Stimulated activated naive CD8-positive, alpha-beta T cell treated with anti-CD3 and anti-CD28 coated beads, Interleukin-15, amount 100 ng/mL, for 72 hours (primary cell): ENCODE measurements around the gene CELF4.

ENCODE experiments used
- ATAC-seq: fragments of 150-1000 bp; cut with Tn5 transposase; 2 replicates; pipeline ENCODE4 v1.10.0; 2021; ENCODE audit warnings: mild to moderate bottlenecking, moderate library complexity
- DNase-seq, 2 donors: peaks; one replicate each; pipeline ENCODE4 v3.0.0; 2021 to 2022
- H3K27ac Mint-ChIP-seq, 2 donors: one replicate each; pipeline ENCODE4 v1.8.0; 2022; ENCODE audit warnings: mild to moderate bottlenecking in 2 of 2, mixed read lengths in 2 of 2, moderate library complexity in 2 of 2
- H3K27me3 Mint-ChIP-seq: one replicate; pipeline ENCODE4 v1.8.0; 2022; ENCODE audit warnings: mixed read lengths
- H3K4me1 Mint-ChIP-seq: one replicate; pipeline ENCODE4 v1.8.0; 2022; ENCODE audit warnings: mild to moderate bottlenecking, mixed read lengths
- H3K4me3 Mint-ChIP-seq, 2 donors: one replicate each; pipeline ENCODE4 v1.8.0; 2022; ENCODE audit warnings: mild to moderate bottlenecking in 2 of 2, mixed read lengths in 2 of 2, moderate library complexity in 1 of 2
- H3K9me3 Mint-ChIP-seq, 2 donors: one replicate each; pipeline ENCODE4 v1.8.0; 2022; ENCODE audit warnings: mixed read lengths in 2 of 2

Gene CELF4

DNA sequence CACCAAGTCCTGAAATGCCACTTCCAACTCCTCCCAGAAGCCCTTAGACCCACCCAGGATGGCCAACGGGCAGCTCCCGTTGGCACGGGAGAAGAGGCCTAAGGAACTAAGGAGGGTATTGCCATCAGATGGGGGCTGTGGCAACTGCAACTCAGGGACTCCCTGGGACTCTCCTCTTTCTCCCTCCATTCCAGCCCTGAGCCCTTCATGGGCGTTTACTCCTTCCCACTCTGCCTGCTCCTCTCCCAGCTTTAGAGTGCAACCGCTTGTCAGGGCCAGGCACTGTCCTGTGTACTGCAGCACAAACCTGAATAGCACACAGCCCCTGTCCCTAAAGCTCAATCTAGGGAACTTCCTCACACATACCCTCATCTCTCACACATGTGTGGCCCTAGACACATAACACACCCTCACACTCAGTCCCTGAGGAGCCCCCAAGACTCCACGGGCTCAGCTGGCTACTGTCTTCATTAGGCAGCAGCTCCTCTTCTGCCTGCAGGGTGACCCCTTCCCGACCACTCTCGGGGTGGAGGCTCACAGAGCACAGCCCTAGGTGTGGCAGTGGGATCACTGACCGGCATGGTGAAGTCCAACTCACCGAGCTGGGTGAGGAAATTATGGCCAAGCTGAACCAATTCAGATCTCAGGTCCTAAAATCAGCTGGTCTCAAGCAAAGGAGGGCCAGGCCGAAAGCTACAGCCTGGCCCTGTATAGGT, 316.3 kb downstream of the CELF4 start:
- DNase-seq (no peak), ATAC-seq (no peak)
- Mint-ChIP-seq H3K27ac (peak overlapping the region in 1 of 2 donors; percentile 74), H3K4me3 (no peak overlapping the region), H3K27me3 (peaks cover 66% of the 10 kb centered on the region), H3K4me1 (peaks cover 6% of the 10 kb centered on the region), H3K9me3 (peaks cover 10 to 15% of the 10 kb centered on the region in 2 donors)

DNA sequence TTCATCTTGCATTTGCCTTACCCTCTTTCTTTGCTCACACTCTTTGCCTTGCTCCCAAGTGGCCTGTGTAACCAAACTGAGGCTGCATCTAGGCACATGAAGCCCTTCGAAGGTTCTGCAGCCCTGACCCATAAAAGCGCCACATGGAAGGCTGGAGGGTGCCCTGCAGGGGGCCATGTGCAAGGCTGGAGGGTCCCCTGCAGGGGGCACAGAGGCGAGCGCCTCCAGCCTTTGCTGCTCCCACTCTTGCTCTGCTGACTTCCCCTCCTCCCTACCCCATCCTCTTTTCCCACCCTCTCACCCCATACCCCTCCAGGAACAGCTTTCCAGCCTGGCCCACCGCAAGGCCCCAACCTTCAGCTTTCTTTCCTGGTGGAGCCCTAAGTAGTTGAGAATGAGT, 317.3 kb downstream of the CELF4 start:
- H3K4me3 Mint-ChIP-seq, result no peak overlapping the region
- peaks cover 69% of the 10 kb centered on the region for H3K27me3 Mint-ChIP-seq
- peaks cover 10 to 15% of the 10 kb centered on the region in 2 donors for H3K9me3 Mint-ChIP-seq
- DNase-seq (no peak), ATAC-seq (peak; percentile 17)
- peaks cover 12% of the 10 kb centered on the region for H3K4me1 Mint-ChIP-seq
- no peak overlapping the region for H3K27ac Mint-ChIP-seq

DNA sequence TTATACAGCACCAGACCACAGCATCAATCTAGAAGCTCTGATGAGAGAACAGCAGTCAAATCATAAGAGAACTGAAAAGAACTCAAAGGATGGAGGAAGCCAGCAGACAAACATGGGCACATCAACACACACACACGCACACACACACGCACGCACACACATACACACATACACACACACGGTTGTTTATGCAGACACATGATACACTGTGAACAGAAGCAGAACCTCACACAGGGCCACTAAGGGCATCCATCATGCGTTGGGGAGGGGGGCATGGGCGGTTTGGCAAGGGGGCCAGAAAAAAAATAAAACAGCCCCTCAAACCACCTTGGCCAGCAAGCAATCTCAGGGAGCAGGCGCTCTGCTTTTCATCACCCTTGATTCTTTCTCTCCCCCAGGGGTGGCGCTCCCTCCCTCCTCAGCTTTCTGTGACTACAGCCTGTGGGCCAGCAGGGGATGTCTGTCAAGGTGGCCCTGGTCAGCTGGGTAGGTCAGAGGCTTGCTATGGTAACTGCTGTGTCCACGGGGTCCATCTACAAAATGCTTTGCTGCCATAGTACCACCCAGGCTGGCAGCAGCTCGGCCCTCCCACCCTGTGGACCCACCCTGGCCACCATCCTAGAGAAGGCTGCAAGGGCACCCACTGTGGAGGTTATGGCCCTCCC, 318.0 kb downstream of the CELF4 start:
- H3K9me3 Mint-ChIP-seq, result peaks cover 10 to 15% of the 10 kb centered on the region in 2 donors
- DNase-seq (no peak), ATAC-seq (no peak)
- H3K27me3 Mint-ChIP-seq, result peaks cover 69% of the 10 kb centered on the region
- no peak overlapping the region for H3K4me3 Mint-ChIP-seq
- no peak overlapping the region for H3K27ac Mint-ChIP-seq
- H3K4me1 Mint-ChIP-seq, result peaks cover 7% of the 10 kb centered on the region

DNA sequence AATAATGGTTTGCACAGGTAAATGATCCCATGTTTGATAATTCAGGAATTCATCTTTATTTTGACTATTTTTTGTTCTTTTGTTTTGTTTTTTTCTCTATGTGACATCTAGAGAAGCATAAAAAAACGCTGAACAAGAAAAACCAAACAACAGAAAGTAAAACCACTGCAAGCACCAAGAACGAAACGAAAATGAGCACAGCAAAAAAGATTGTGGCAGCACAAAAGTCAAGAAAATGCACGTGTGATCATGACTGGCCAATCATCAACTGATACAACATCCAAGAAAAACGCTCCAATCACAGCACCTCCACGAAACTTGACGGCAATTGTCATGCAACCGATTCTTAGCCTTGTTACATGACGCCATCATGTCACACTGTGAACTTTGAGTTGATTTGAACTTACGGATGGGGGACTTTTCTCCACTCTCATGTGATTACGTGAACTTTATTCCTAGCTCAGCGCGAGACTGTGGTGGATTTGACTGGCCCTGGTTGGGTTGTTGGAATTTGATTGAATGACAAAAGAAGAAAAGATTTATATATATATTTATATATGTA, 318.7 kb downstream of the CELF4 start:
- Mint-ChIP-seq H3K27me3 (peaks cover 69% of the 10 kb centered on the region), H3K4me3 (no peak overlapping the region), H3K4me1 (peaks cover 6% of the 10 kb centered on the region), H3K27ac (no peak overlapping the region), H3K9me3 (peaks cover 10 to 15% of the 10 kb centered on the region in 2 donors)
- DNase-seq (no peak), ATAC-seq (no peak)

DNA sequence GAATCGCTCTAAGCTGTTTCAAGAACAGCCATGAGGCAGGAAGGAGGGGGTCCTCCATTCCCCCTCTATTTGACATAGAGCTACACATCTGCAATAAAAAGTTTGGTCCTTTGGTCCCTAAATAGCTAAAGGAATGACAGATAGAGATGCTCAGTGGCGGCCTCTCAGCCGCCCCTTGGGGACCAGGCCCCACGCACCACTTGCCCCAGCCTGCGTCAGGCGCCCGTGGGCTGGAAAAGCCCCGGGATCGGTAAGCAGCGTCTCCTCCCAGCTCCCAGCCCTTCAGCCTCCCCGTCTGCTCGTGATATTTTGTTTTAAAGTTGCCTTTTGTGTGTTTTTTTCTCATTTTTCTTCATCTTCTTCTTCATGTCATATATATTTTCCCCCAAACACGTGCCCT, 321.0 kb downstream of the CELF4 start:
- Mint-ChIP-seq H3K27me3 (peaks cover 60% of the 10 kb centered on the region), H3K4me1 (peaks cover 6% of the 10 kb centered on the region), H3K27ac (no peak overlapping the region), H3K4me3 (no peak overlapping the region), H3K9me3 (peaks cover 10 to 14% of the 10 kb centered on the region in 2 donors)
- ATAC-seq (no peak), DNase-seq (no peak)

DNA sequence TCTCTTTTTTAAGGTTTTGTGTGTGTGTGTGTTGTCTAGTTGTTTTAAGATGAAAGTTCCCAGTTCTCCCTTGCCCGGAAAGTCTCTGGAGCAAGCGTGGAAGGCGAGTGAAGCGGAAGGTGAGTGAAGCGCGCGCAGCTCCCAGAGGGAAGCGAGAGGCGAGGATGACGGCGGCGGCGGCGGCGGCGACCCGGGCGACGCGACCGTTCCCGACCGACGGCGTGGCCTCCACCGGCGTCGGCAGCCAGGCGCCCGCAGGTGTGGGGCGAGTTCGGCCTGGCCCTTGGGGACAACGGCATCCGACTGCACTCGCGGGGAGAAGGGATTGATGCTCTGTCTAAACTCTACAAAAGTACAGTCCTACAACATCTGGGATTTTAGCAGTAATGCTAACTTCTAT, 321.9 kb downstream of the CELF4 start:
- ATAC-seq (no peak), DNase-seq (no peak)
- H3K4me3 Mint-ChIP-seq, result peak overlapping the region in 1 of 2 donors; percentile 30
- H3K27ac Mint-ChIP-seq, result no peak overlapping the region
- H3K4me1 Mint-ChIP-seq, result peaks cover 6% of the 10 kb centered on the region
- H3K9me3 Mint-ChIP-seq, result peaks cover 7 to 10% of the 10 kb centered on the region in 2 donors
- H3K27me3 Mint-ChIP-seq, result peaks cover 51% of the 10 kb centered on the region

DNA sequence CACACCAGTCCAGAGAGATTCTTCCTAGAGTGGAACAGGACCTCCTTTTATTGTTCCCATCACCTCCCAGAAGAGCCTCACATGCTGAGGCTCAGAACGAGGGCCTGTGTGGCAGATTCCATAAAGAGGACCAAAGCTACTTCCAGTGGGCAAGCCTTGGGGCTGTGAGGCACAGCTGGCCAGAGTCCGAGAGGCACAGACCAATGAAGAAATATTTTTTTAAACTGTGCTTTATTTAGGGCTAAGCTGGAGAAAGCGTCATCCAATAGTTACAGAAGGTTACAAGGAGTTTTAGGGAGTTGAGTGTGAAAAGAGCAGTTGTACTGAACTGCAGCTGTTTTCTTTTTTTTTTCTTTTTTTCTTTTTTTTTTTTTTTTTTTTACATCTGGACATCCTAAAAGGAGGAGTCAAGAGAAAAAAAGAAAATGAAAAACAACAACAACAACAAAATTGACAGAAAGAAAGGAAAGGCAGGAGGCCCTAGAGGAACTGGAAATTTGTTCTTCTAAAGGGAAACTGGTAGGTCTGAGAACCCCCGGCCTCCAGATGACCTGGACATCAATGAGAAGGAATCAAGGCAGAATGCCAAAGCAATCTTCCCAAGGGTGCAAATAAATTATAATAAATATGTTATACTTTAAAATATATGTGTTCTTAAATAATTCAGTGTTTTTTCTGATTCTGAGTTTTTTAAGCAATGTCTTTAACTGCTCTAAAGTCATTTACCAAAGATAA, 322.6 kb downstream of the CELF4 start:
- ATAC-seq, result no peak
- Mint-ChIP-seq H3K9me3 (peaks cover 7 to 10% of the 10 kb centered on the region in 2 donors), H3K4me3 (no peak overlapping the region), H3K27ac (no peak overlapping the region), H3K27me3 (peaks cover 50% of the 10 kb centered on the region), H3K4me1 (peaks cover 6% of the 10 kb centered on the region)
- DNase-seq, result no peak

DNA sequence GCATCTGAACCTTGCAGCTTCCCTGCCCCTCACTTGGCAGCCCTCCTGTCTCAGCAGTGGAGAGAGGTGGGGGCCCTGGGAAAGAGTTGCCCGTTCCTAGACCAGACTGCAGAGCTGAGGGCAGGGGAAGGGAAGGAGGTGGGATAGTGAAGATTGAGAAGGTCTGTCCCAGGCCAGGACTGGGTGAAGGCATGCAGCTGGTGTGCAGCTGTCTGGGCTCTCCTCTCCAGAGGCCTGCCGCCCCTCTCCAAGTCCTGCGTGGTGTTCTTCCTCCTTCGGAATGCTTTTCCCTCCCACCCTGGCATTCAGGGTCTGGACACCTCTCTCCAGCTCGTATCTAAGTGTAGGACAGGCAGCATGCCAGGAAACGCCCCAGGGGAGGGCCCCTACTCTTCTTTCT, 323.5 kb downstream of the CELF4 start:
- peaks cover 50% of the 10 kb centered on the region for H3K27me3 Mint-ChIP-seq

DNA sequence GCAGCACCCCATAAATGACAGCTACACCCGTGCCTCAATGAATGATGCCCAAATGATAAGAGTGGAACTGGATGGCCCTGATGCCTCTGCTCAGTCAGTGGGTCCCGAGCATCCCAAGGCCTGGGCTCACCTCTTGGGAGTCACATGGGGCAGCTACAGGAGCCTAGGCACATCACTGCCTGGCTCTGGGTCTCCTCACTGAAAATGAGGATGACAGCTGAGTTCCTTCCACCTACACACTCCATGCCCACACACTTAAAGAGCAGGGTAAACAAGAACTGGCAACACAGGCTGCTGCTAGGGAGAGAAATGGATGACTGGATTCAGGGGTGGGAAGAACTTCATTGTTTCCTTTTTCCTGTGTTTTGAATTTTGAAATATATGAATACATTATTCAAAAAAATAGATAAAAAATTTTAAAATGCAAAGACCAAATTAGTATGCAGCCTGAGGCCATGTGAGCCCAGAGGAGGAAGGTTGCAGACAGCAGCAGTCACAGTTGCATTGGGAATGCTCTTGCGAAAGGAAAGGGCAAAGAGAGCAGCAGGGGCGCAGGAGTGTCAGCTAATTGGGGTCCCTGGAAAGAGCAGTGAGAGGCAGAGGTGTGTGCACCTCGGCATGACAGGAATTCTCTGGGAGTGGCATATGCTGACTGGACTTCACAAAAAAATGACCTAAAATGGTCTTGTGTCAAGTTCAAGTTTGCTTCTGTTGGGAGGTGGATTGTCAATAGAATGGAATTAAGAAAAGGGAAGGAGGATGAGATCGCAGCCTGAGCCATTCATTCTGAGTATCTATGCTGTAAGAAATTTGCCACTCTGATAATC, 327.1 kb downstream of the CELF4 start:
- DNase-seq (no peak), ATAC-seq (no peak)
- Mint-ChIP-seq H3K4me1 (peaks cover 2% of the 10 kb centered on the region), H3K27ac (no peak overlapping the region), H3K4me3 (no peak overlapping the region), H3K27me3 (peaks cover 28% of the 10 kb centered on the region), H3K9me3 (no peaks in the 10 kb centered on the region)

More for the DNA sequence above, 323.5 kb downstream of the CELF4 start:
- H3K27ac Mint-ChIP-seq, result no peak overlapping the region
- ATAC-seq (peak; percentile 20), DNase-seq (no peak)
- no peak overlapping the region for H3K4me3 Mint-ChIP-seq
- peaks cover 6% of the 10 kb centered on the region for H3K4me1 Mint-ChIP-seq
- H3K9me3 Mint-ChIP-seq, result peaks cover 4 to 10% of the 10 kb centered on the region in 2 donors

DNA sequence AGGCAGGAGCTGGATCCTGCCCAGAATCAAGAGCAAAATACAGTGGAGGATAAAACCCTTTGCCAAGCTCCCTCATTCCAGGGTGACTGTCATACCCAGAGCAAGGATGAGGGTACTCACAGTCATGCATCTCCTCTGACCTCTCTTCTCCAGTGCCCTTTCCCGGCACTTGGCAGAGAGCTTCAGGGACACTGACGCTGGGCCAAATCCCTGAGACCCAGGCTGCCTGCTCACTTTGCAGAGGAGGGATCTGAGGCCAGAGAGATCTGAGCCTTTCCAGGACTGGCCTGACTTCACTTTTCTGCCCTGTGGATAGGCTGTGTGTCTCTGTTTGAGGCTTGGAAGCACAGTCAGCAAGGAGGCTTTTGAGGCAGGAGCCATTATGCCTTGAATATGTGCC, 330.0 kb downstream of the CELF4 start:
- Mint-ChIP-seq H3K4me1 (no peaks in the 10 kb centered on the region), H3K27ac (no peak overlapping the region), H3K27me3 (peaks cover 8% of the 10 kb centered on the region), H3K9me3 (no peaks in the 10 kb centered on the region), H3K4me3 (no peak overlapping the region)
- no peak for ATAC-seq
- no peak for DNase-seq

DNA sequence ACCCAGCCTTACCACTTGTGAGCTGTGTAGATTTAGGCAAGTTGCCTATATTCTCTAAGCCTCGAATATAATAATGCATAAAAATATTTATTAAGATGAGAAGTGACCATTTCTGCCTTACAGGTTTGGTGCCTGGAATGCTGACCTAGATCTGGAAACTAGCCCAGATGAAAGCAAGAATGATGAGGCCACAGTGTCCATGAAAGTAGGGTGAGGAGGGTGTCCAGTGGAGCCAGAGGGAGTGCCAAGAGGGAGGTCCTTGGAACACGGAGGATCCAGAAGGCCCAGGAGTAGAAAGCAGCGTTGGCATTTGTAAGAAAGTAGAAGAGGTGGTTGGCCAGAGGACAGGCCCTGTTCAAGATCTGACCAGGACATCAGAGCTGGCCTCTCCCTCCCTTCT, 334.3 kb downstream of the CELF4 start:
- DNase-seq, result no peak
- Mint-ChIP-seq H3K4me1 (no peaks in the 10 kb centered on the region), H3K27ac (no peak overlapping the region), H3K27me3 (no peaks in the 10 kb centered on the region), H3K4me3 (no peak overlapping the region), H3K9me3 (peaks cover 5 to 9% of the 10 kb centered on the region in 2 donors)
- ATAC-seq, result no peak

DNA sequence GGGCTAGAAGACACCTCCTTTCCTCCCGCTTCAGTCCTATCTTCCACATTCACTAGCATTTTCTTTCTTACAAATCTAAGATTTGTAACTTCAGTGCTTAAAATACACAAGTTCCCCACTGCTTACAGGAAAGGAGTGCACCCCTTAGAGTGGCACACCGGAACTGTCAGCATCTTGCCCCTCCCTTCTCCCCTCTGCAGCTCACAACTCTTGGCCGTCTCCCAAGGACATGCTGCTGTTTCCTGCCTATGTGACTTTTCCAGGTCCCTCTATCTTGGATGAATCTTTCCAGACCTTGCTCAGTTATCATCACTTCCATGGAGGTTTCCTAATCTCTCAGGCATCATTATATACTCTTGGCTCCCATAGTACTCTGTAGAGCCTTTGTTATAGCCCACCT, 334.8 kb downstream of the CELF4 start:
- Mint-ChIP-seq H3K27me3 (no peaks in the 10 kb centered on the region), H3K4me1 (no peaks in the 10 kb centered on the region), H3K4me3 (no peak overlapping the region), H3K27ac (no peak overlapping the region), H3K9me3 (peaks cover 5 to 11% of the 10 kb centered on the region in 2 donors)
- ATAC-seq (no peak), DNase-seq (no peak)

DNA sequence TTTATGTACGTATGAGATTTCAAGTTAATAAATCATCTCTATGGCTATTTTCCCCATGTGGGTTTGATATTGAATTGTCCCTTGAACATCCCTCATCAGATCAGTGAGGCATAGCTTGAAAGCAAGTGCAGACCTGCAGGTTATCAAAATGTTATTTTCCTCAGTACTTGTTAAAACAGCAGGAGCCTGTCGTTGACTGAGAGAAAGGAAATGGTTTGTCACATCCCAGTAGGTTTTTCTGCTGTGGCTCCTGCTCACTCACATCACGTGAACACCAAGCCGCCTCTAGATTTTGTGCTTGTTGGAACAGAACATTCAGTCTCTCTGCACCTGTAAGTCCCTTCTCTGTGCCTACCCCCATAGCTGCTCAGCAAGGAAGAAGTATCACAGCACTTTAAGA, 340.3 kb downstream of the CELF4 start:
- peaks cover 6% of the 10 kb centered on the region for H3K4me1 Mint-ChIP-seq
- no peak overlapping the region for H3K4me3 Mint-ChIP-seq
- no peaks in the 10 kb centered on the region for H3K27me3 Mint-ChIP-seq
- ATAC-seq, result no peak
- H3K27ac Mint-ChIP-seq, result peak overlapping the region in 1 of 2 donors; percentile 45
- peaks cover 5 to 19% of the 10 kb centered on the region in 2 donors for H3K9me3 Mint-ChIP-seq
- DNase-seq, result no peak

DNA sequence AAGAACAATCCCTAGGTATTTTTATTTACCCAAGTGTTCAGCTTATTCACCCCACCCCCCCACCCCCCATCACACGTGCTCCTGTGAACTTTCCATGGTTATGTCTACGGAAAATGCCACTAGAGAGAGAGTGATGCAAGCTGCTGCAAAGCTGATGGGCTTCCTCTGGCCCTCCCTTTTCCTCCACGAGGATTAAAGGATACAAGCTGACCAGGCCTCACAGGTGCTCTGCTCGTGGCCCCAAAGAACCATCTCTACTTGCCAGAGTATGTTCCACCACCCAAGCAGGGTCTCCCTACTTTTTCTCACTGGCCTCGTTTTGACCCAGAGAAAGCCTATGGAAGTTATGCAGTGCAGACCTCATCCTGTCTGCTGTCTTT, 342.6 kb downstream of the CELF4 start:
- H3K4me1 Mint-ChIP-seq, result peaks cover 6% of the 10 kb centered on the region
- H3K27me3 Mint-ChIP-seq, result no peaks in the 10 kb centered on the region
- no peak overlapping the region for H3K27ac Mint-ChIP-seq
- peaks cover 5 to 14% of the 10 kb centered on the region in 2 donors for H3K9me3 Mint-ChIP-seq
- DNase-seq (no peak), ATAC-seq (no peak)
- no peak overlapping the region for H3K4me3 Mint-ChIP-seq
